Retinal pigment epithelial cell (primary cell): ENCODE measurements around the gene CDKL1.
A peak's percentile ranks its signal among the peaks of the same experiment; 100 is the strongest.

ENCODE experiments used
- DNase-seq: peaks from one replicate; pipeline ENCODE4 v3.0.0-alpha.2; 2010; ENCODE audit warnings: low read depth
- H3K4me3 ChIP-seq: 2 replicates; pipeline ENCODE4 v1.5.1; 2011; ENCODE audit warnings: mild to moderate bottlenecking, low read length, control low read depth, moderate library complexity
- TF ChIP-seq, protein P1 (sequence below): conservative IDR thresholded peaks from 2 replicates; pipeline ENCODE4 v1.5.1; 2011; ENCODE audit warnings: low read depth, low read length, control low read depth, inconsistent platforms

CDKL1 gene

DNA sequence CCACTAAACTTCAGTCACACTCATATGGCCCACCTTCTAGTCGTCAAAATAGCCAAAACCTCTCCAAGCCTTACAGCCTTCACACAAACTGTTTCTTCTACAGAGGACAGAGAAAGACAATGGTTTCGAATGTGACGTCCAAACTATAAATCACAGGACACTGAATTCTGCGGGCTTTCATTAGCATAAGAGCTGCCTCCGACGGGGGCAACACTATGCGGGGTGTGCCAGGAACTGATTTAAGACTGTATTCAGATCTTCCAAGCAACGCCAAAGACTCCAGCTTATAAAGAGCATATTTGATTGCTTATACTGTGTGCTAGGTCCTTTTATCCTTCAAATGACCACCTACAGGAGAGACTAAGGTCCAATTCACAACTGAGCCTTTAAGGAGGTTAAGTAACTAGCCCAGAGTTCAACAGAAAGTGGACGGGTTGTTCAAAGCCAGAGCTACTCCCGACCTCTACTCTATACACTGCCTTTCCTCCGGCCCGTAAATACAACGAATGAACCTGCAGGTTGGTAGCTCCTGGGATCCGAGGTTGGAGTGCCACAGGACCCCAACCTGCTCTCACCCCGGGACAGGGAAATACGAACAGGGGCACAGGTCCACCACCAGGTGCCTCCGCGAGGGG, 85.2 kb downstream of the CDKL1 start:
- TF ChIP-seq, protein P1, sequence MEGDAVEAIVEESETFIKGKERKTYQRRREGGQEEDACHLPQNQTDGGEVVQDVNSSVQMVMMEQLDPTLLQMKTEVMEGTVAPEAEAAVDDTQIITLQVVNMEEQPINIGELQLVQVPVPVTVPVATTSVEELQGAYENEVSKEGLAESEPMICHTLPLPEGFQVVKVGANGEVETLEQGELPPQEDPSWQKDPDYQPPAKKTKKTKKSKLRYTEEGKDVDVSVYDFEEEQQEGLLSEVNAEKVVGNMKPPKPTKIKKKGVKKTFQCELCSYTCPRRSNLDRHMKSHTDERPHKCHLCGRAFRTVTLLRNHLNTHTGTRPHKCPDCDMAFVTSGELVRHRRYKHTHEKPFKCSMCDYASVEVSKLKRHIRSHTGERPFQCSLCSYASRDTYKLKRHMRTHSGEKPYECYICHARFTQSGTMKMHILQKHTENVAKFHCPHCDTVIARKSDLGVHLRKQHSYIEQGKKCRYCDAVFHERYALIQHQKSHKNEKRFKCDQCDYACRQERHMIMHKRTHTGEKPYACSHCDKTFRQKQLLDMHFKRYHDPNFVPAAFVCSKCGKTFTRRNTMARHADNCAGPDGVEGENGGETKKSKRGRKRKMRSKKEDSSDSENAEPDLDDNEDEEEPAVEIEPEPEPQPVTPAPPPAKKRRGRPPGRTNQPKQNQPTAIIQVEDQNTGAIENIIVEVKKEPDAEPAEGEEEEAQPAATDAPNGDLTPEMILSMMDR: peak; percentile 55
- no peak for DNase-seq
- peak overlapping the region; percentile 71 for H3K4me3 ChIP-seq

DNA sequence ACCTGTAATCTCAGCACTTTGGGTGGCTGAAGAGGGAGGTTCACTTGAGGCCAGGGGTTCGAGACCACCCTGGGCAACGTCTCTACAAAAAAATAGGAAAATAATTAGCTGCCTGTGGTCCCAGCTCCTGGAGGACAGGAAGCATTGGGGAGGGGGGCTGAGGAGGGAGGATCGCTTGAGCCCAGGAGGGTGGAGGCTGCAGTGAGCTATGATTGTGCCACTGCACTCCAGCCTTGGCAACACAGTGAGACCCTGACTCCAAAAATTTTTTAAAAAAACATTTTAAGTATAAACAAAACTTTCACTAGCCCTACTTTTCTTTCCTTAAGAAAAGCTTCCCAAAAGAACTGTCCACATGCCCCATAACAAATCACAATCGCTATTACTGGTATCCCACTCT, 86.2 kb downstream of the CDKL1 start:
- TF ChIP-seq, protein P1: no peak
- no peak overlapping the region for H3K4me3 ChIP-seq
- DNase-seq: no peak

DNA sequence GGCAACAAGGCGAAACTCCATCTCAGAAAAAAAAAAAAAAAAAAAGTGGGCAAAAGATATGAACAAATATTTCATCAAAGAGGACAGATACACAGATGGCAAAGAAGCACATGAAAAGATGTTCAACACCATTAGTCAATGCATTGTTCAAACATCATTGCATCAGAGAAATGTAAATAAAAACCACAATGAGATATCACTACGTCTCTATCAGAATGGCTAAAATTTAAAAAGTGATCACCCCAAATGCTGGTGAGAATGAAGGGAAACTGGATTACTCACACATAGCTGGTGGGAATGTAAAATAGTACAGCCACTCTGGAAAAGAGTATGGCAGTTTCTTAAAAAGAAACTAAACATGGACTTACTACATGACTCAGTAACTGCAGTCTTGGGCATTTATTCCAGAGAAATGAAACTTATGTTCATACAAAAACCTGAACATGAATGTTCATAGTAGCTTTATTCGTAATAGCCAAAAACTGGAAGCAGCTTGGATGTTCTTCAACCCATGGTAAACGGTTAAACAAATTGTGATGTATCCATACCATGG, 88.2 kb downstream of the CDKL1 start:
- no peak overlapping the region for H3K4me3 ChIP-seq
- TF ChIP-seq, protein P1: no peak
- no peak for DNase-seq

DNA sequence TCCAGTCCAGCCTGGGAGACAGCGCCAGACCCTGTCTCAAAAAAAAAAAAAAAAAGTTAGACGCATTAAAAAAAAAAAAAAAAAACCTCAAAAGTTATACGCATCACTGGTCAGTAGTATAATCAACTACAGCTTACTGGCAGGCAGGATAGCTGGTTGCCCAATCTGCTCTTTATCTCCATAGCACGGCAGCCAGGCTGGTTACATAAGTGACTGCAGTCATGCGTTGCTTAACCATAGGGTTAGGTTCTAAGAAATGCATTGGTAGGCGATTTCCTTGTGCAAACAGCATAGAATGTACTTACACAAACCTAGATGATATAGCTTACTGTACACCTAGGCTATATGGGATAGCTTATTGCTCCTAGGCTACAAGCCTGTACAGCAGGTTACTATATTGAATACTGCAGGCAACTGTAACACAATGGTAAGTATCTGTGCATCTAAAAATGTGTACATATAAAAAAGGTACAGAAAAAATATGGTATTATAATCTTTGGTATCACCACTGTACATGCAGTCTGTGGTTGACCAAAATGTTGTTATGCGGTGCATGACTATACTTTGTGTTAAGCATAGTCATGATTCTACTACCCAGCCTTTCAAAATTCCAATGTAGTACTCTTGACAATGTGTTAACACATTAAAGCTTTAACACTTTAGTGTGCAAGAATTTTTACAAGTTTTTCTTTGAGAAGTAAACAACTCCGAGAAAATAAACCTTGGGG, 92.8 kb downstream of the CDKL1 start:
- DNase-seq: no peak
- TF ChIP-seq, protein P1: no peak

DNA sequence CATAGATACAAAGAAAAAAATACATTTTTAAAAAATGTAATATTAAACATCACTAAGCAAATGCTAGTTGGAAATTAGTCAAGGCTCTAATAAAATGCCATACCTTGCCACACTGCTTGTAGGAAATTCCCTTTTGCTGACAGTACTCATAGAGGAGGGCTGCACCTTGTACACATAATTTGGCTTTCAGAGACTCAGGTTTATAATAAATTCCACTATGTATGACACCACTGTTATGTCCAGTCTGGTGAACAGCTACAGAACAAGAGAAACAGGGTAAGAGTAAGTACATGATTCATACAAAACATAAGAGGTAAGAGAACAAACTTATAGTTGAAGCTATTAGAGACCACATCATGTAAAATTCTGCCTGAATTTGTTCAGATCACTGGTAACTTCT, 94.8 kb downstream of the CDKL1 start:
- H3K4me3 ChIP-seq: no peak overlapping the region
- TF ChIP-seq, protein P1: no peak
- no peak for DNase-seq

More for the DNA sequence above, 92.8 kb downstream of the CDKL1 start:
- H3K4me3 ChIP-seq: no peak overlapping the region

DNA sequence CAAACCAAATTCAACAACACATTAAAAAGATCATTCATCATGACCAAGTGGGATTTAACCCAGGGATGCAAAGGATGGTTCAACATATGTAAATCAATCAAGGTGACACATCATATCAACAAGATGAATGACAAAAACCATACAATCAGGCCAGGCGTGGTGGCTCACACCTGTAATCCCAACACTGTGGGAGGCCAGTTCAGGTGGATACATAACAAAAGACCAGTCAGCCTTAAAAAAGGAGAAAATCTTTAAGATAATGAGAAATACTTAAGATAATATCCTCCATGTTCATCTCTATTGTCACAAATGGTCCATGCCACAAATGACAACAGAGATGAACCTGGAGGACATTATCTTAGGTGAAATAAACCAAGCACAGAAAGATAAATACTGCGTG, 97.1 kb downstream of the CDKL1 start:
- TF ChIP-seq, protein P1: no peak
- no peak overlapping the region for H3K4me3 ChIP-seq
- no peak for DNase-seq
